HG02884 (cell line): Measurements from ENCODE around the gene INPP5D.

Source experiments
- ATAC-seq: cut with Tn5 transposase; IDR thresholded peaks from one replicate; pipeline ENCODE4 v1.9.1; 2021; ENCODE audit warnings: mild to moderate bottlenecking, moderate library complexity; ENCODE audit not compliant: unreplicated experiment

INPP5D gene

GRCh38 chr2:233031556-233032500 lies 28.3 kb upstream of the INPP5D start:
- ATAC-seq: no peak

DNA sequence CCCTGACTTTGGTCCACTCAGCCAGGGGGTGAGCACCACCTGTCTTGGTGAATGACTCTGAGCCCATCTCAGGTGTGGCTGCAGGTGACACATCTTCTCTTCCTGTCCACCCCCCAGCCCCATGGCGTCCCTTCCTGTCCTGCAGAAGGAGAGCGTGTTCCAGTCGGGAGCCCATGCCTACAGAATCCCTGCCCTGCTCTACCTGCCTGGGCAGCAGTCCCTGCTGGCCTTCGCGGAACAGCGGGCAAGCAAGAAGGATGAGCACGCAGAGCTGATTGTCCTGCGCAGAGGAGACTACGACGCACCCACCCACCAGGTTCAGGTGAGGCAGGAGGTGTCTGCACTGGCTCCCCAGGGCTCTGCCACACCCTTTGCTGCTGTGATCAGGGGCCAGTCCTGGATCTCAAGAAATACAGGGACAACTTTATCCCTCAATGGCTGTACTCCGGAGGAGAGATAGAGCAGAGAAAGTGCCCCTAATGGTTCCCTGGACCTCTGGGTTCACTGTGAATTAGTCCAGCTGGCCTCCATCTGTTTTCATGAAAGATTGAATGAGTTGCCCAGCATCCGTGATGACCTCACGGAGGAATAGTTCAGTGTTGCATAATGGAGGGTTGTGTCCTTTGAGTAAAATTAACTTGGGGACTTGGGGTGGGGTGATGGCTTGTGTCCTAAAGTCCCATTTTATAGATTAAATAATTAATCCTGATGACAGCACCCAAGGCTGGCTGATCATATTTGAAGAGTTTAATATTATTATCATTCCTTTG lies 27.4 kb upstream of the INPP5D start, which contains the start of gene NEU2:
Gene NEU2, plus strand, starts transcription at position 122 of the 770 bp plus-strand sequence. Its CDS starts 0 bp downstream, at position 122.
- no peak for ATAC-seq

DNA sequence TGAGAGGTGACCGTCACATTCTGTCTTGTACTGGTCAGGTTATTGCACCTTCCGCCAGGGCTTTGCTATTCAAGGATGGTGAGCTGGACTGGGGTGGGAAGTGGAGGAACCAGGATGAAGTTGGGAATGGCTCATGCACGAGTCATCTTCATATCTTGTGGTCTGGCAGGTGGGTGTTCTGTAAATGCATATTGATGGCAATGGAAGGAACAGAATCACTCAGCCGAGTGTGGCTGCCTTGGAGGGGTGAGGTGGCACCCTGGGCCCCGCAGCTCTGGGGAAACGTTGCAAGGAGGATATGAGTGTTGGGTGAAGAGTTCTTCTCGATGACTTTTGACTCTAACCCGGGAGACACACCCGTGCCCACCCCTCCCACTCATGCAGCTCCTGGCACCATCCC lies 26.5 kb upstream of the INPP5D start:
- ATAC-seq: no peak

DNA sequence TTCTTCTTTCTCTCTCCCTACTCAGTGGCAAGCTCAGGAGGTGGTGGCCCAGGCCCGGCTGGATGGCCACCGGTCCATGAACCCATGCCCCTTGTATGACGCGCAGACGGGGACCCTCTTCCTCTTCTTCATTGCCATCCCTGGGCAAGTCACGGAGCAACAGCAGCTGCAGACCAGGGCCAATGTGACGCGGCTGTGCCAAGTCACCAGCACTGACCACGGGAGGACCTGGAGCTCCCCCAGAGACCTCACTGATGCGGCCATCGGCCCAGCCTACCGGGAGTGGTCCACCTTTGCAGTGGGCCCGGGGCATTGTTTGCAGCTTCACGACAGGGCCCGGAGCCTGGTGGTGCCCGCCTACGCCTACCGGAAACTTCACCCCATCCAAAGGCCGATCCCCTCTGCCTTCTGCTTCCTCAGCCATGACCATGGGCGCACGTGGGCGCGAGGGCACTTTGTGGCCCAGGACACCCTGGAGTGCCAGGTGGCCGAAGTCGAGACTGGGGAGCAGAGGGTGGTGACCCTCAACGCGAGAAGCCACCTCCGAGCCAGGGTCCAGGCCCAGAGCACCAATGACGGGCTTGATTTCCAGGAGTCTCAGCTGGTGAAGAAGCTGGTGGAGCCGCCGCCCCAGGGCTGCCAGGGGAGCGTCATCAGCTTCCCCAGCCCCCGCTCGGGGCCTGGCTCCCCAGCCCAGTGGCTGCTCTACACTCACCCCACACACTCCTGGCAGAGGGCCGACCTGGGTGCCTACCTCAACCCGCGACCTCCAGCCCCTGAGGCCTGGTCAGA lies 25.9 kb upstream of the INPP5D start:
- no peak for ATAC-seq

- ATAC-seq: no peak
These were observed 24.5 kb upstream of the INPP5D start for GRCh38 chr2:233035426-233036161.

GRCh38 chr2:233036162-233036838 lies 23.8 kb upstream of the INPP5D start:
- no peak for ATAC-seq

DNA sequence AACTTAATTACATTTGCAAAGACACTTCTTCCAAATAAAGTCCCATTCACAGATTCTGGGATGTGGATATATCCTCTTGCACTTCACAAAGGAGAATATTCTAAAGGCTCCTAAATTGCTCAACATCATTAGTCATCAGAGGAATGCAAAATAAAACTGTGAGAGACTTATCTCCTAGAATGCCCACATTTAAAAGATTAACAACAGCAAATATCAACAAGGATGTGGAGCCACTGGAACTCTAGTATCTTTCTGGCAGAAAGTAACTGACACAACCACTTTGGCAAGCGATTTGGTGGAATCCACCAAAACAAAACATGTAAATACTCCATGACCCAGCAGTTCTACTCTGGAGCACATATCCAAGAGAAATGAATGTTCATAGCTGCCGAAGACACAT lies 23.1 kb upstream of the INPP5D start:
- no peak for ATAC-seq

GRCh38 chr2:233039212-233039845 lies 20.8 kb upstream of the INPP5D start:
- no peak for ATAC-seq

DNA sequence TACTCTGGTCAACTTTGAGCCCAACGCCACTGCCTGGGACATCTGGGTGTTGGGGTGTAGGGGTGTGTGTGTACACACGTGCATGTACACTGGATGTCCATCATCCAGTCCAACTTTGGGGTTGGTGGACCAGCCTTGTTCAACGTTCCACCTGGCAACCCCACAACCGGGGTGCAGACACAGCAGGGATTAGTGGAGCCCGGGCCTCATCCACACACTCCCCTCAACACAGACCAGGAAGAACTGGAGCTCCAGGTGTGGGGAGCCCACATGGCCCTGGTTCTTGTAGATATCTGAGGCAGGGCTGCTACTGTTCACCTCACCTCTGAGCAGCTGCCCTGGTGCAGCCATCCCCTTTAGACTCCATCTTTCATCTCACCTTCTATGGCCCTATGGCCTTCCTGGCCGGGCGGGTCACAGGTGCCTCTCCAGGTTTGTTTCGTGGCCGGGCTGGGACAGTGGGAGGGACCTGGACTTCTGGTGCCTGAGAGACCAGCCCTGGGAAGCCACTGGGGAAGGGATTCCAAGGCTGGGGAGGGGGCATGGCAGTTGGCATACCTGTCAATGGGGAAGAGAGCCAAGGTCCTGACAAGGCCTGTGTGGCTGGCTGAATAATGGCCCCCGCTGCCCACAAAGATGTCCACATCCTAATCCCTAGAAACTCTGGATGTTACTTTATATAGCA lies 20.2 kb upstream of the INPP5D start:
- ATAC-seq: no peak

DNA sequence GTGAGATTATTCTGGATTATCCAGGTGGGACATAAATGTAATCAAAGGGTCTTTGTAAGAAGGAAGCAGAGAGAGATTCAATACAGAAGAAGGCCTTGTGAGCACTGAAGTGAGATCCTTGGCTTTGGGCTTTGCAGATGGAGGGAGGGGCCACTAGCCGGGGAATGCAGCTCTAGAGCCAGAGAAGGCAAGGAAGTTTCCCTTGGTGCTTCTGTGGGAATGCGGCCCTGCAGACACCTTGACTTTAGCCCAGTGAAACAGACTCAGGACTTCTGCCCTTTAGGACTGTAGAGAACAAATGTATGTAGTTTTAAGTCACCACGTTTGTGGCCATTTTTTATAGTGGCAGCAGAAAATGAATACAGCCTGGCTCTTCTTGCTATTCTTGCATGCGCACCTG lies 19.6 kb upstream of the INPP5D start:
- no peak for ATAC-seq

DNA sequence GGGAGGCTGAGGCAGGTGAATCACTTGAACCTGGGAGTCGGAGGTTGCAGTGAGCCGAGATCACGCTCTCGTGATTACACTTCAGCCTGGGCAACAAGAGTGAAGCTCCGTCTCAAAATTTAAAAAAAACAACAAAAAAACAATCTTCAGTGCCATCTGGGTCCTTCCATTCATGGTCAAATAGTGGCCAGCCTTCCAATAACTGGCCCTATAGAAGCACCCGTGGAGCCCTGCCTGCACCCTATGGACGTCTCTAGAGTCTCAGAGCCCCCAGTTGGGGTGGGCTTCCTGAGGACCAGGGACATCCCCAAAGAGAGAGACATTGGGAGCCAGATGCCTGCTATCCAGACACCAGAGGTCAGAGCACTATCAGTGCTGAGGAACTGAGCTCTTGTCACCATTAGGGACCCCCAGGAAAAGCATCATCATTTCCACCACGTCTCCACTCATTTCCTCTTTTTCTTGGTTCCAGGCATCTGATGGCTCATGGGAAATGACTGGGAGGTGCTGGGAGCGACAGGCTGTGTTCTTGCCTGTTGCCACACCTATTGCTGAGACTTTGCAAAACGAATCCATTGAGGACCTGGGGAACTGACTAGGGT lies 18.3 kb upstream of the INPP5D start:
- ATAC-seq: no peak

- no peak for ATAC-seq
These were observed 17.6 kb upstream of the INPP5D start for GRCh38 chr2:233042549-233042948.

- no peak for ATAC-seq
These were observed 15.1 kb upstream of the INPP5D start for GRCh38 chr2:233044974-233045605.

GRCh38 chr2:233047206-233047605 lies 12.9 kb upstream of the INPP5D start:
- ATAC-seq: no peak

- ATAC-seq: no peak
These were observed 12.5 kb upstream of the INPP5D start for GRCh38 chr2:233047667-233048066.

DNA sequence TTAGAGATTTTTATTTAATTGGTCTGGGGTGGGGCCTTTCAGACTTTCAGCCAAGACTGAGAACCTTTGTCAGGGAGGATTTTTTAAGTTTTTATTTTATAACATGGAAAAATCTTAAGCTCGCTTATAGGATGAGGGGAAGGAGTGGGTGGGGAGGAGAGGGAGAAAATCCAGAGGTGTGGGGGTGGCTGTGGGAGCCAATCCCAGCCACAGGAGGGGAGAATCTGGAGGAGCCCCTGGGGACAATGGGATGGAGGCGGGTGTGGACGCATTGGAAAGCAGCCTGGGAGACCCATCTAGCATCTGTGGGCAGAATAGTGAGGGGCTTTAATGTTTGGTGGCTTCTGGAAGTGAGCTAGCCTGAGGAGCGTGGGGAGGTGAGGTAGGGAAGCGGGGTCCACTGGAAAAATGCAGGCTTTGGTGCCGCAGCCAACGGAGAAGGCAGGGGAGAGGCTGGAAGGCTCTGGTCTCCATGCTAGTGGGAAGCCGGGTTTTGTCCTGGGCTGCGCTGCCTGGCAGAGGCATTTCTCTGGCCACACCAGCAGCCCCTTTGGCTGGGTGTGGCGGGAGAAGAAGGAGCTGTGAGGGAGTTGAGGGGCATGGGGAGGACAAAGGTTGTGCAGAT lies 11.5 kb upstream of the INPP5D start:
- no peak for ATAC-seq

GRCh38 chr2:233049194-233049761 lies 10.9 kb upstream of the INPP5D start:
- ATAC-seq: no peak
